ENCODE results near the gene HDDC3. TPM values are rescaled to one million over a fixed set of nuclear protein-coding genes. Genes with fewer than 3 reads are reported as not detected.

The HDDC3 gene
- total and polyA plus RNA-seq, 9 of the 15 experiments (the other 6 are each of a cell fraction or from before 2014, with no cell fraction given) = 14.9 to 55.8 (median 36.9) TPM

DNA sequence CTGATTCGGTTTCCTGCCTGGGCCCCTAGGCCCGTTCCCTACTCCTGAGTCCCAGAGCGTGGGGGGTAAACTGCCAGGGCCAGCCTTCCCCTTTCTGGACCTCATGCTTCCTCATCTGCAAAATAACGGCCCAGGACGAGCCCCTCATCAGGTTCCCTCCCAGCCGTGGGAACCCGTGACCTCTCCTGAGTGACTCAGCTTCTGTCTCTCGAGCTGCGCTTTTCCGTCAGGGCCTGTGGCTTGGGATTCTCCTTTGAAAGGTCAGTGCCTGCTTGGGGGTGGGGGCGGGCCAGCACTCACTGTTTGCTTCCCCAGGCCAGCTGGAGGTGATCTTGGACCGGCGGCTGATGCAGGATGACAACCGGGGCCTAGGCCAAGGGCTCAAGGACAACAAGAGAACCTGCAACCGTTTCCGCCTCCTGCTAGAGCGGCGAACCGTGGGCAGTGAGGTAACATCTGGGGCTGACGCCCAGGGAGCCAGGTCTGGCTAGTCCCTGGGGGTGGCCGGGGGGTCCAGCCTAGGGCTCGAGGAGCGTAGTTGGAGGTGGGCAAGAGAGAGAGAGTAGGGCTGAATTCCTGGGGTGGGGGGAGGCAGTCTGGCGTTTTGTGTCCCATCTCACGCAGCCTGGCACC is 16.4 kb downstream of the HDDC3 start (continued):
- TF ChIP-seq SMAD2 (IDR thresholded peaks at IDR 0.05; ENCODE audit: low read depth, low read length) (no peak), KAT7 (CRISPR knock-in tag; IDR thresholded peaks at IDR 0.05; ENCODE audit: borderline replicate concordance) (peak; percentile 34; the same call in 1 of the 2 replicates), PCBP2 (IDR thresholded peaks at IDR 0.05; ENCODE audit: low read depth, low read length, poor library complexity, severe bottlenecking) (no peak), BDP1 (IDR thresholded peaks at IDR 0.05; ENCODE audit: insufficient read depth, insufficient read length) (no peak), TOE1 (IDR thresholded peaks at IDR 0.05; ENCODE audit: borderline replicate concordance) (peak; percentile 80; the same call in 1 of the 2 replicates), TOE1 (CRISPR knock-in tag; IDR thresholded peaks at IDR 0.05; ENCODE audit: borderline replicate concordance, low read depth) (no peak), ESRRB (CRISPR knock-in tag; IDR thresholded peaks at IDR 0.05; ENCODE audit: borderline replicate concordance) (no peak), ZNF224 (CRISPR knock-in tag; IDR thresholded peaks at IDR 0.05) (no peak), U2AF2 (optimal IDR thresholded peaks at IDR 0.05; ENCODE audit: low read depth, low read length) (no peak), SMC3 (conservative IDR thresholded peaks at IDR 0.05; ENCODE audit: insufficient read depth, low read depth, low read length) (no peak)
- TF ChIP-seq, protein P1, sequence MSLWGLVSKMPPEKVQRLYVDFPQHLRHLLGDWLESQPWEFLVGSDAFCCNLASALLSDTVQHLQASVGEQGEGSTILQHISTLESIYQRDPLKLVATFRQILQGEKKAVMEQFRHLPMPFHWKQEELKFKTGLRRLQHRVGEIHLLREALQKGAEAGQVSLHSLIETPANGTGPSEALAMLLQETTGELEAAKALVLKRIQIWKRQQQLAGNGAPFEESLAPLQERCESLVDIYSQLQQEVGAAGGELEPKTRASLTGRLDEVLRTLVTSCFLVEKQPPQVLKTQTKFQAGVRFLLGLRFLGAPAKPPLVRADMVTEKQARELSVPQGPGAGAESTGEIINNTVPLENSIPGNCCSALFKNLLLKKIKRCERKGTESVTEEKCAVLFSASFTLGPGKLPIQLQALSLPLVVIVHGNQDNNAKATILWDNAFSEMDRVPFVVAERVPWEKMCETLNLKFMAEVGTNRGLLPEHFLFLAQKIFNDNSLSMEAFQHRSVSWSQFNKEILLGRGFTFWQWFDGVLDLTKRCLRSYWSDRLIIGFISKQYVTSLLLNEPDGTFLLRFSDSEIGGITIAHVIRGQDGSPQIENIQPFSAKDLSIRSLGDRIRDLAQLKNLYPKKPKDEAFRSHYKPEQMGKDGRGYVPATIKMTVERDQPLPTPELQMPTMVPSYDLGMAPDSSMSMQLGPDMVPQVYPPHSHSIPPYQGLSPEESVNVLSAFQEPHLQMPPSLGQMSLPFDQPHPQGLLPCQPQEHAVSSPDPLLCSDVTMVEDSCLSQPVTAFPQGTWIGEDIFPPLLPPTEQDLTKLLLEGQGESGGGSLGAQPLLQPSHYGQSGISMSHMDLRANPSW (CRISPR knock-in tag; IDR thresholded peaks at IDR 0.05) = no peak
- TF ChIP-seq, protein P2, sequence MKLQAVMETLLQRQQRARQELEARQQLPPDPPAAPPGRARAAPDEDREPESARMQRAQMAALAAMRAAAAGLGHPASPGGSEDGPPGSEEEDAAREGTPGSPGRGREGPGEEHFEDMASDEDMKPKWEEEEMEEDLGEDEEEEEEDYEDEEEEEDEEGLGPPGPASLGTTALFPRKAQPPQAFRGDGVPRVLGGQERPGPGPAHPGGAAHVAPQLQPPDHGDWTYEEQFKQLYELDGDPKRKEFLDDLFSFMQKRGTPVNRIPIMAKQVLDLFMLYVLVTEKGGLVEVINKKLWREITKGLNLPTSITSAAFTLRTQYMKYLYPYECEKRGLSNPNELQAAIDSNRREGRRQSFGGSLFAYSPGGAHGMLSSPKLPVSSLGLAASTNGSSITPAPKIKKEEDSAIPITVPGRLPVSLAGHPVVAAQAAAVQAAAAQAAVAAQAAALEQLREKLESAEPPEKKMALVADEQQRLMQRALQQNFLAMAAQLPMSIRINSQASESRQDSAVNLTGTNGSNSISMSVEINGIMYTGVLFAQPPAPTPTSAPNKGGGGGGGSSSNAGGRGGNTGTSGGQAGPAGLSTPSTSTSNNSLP (IDR thresholded peaks at IDR 0.05; ENCODE audit: borderline replicate concordance, low read depth, low read length) = no peak
- TF ChIP-seq, protein P3, sequence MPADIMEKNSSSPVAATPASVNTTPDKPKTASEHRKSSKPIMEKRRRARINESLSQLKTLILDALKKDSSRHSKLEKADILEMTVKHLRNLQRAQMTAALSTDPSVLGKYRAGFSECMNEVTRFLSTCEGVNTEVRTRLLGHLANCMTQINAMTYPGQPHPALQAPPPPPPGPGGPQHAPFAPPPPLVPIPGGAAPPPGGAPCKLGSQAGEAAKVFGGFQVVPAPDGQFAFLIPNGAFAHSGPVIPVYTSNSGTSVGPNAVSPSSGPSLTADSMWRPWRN (IDR thresholded peaks at IDR 0.05; ENCODE audit: low read depth) = no peak
- TF ChIP-seq, protein P4, sequence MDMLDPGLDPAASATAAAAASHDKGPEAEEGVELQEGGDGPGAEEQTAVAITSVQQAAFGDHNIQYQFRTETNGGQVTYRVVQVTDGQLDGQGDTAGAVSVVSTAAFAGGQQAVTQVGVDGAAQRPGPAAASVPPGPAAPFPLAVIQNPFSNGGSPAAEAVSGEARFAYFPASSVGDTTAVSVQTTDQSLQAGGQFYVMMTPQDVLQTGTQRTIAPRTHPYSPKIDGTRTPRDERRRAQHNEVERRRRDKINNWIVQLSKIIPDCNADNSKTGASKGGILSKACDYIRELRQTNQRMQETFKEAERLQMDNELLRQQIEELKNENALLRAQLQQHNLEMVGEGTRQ (CRISPR knock-in tag; IDR thresholded peaks at IDR 0.05) = no peak
- TF ChIP-seq, protein P5, sequence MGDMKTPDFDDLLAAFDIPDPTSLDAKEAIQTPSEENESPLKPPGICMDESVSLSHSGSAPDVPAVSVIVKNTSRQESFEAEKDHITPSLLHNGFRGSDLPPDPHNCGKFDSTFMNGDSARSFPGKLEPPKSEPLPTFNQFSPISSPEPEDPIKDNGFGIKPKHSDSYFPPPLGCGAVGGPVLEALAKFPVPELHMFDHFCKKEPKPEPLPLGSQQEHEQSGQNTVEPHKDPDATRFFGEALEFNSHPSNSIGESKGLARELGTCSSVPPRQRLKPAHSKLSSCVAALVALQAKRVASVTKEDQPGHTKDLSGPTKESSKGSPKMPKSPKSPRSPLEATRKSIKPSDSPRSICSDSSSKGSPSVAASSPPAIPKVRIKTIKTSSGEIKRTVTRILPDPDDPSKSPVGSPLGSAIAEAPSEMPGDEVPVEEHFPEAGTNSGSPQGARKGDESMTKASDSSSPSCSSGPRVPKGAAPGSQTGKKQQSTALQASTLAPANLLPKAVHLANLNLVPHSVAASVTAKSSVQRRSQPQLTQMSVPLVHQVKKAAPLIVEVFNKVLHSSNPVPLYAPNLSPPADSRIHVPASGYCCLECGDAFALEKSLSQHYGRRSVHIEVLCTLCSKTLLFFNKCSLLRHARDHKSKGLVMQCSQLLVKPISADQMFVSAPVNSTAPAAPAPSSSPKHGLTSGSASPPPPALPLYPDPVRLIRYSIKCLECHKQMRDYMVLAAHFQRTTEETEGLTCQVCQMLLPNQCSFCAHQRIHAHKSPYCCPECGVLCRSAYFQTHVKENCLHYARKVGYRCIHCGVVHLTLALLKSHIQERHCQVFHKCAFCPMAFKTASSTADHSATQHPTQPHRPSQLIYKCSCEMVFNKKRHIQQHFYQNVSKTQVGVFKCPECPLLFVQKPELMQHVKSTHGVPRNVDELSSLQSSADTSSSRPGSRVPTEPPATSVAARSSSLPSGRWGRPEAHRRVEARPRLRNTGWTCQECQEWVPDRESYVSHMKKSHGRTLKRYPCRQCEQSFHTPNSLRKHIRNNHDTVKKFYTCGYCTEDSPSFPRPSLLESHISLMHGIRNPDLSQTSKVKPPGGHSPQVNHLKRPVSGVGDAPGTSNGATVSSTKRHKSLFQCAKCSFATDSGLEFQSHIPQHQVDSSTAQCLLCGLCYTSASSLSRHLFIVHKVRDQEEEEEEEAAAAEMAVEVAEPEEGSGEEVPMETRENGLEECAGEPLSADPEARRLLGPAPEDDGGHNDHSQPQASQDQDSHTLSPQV (IDR thresholded peaks at IDR 0.05) = peak; percentile 93
